NCI-H1436 treated with DMSO at 0.1 percent for 48 hours (cell line): ENCODE measurements around the gene PPM1E.
"Not testable (repeated sequence)": the region's sequence is repeated elsewhere in the genome, so short reads cannot be mapped to it uniquely, and the experiment has no call there.

Experiments
- DNase-seq: peaks from one replicate; lab custom pipeline; 2025; lab: John Stamatoyannopoulos, UW

The PPM1E gene

DNA sequence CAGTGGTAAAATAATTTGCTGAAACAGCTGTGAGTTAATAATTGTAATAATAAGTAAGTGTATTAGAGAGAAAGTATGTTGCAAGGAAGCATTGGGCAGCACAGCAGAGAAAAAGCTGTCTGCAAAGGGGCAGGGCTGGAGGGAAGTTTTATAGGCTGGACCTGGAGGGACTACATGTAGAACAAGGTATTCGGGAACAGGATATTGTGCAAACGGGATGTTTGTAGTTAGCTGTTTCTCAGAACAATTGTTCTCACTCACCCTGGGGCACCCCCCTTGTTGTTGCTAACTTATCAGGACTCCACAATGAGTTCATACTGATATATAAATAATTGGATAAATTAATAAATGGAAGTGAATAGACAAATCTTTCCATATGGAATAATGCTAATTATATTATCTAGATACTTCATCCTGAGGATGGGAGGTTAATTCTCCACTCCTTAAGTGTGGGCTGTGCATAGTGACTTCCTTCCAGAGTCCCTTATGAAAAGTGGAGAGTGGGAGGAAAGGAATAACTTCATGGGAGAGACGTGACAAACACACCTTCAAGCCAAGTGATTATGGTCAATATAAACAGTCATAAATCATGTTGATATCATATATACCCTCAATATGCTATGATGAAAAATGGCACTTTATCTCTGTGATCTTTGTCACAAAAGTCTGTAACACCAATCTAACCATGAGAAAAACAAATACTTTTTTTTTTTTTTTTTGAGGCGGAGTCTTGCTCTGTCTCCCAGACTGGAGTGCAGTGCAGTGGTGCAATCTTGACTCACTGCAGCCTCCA, 85.4 kb downstream of the PPM1E start:
- DNase-seq: no peak

DNA sequence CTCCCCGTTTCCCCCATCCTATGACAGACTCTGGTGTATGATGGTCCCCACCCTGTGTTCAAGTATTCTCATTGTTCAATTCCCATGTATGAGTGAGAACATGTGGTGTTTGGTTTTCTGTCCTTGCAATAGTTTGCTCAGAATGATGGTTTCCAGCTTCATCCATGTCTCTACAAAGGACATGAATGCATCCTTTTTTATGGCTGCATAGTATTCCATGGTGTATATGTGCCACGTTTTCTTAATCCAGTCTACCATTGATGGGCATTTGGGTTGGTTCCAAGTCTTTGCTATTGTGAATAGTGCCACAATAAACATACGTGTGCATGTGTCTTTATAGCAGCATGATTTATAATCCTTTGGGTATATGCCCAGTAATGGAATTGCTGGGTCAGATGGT, 90.8 kb downstream of the PPM1E start:
- DNase-seq: not testable (repeated sequence)

DNA sequence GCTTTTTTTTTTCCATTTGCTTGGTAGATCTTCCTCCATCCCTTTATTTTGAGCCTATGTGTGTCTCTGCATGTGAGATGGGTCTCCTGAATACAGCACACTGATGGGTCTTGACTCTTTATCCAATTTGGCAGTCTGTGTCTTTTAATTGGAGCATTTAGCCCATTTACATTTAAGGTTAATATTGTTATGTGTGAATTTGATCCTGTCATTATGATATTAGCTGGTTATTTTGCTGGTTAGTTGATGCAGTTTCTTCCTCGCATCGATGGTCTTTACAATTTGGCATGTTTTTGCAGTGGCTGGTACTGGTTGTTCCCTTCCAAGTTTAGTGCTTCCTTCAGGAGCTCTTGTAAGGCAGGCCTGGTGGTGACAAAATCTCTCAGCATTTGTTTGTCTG, 94.5 kb downstream of the PPM1E start:
- DNase-seq: not testable (repeated sequence)

DNA sequence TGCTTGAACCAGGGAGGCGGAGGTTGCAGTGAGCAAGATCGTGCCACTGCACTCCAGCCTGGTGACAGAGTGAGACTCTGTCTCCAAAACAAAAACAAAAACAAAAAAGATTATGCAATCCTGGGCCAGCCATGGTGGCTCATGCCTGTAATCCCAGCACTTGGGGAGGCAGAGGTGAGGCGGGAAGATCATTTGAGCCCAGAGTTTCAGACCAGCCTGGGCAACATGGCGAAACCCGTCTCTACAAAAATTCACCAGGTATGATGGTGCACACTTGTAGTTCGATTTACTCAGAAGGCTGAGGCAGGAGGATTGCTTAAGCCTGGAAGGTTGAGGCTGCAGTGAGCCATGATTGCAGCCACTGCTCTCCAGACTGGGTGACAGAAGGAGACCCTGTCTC, 109.6 kb downstream of the PPM1E start:
- no peak for DNase-seq

DNA sequence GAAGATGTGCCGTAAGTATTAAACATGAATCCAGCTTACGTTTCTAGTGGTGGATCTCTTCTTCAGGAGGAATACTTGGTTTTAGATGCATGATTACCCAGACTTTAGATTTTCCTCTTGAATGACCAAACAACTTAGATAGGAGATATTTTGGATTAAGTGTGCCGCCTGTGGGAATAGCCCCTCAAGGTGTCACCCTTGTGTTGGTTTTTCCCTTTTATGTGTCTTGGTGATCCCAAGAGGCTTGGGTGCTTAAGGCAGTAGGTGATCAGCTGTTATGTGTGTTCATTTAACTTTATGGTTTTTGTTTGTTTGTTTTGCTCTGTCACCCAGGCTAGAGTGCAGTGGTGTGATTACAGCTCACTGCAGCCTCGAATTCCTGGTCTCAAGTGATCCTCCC, 115.1 kb downstream of the PPM1E start:
- no peak for DNase-seq

DNA sequence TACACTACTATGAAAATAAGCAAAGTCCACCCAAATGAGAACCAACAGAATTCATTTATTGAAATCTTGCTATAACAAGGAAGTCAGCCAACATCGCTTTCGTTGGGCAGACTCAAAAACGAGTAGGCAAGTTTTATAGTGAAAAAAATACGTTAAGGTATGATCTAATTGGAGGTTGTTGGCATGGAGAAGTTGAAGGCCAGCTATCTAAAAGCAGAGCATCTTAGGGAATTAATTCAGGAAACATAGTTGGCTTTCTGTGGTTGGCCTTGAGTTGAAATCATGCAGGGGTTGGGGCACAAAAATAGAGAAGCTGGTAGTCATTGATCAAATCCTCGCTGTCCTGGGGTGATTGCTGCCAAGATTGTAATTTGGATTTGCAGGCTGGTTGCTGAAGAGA, 118.3 kb downstream of the PPM1E start:
- no peak for DNase-seq

DNA sequence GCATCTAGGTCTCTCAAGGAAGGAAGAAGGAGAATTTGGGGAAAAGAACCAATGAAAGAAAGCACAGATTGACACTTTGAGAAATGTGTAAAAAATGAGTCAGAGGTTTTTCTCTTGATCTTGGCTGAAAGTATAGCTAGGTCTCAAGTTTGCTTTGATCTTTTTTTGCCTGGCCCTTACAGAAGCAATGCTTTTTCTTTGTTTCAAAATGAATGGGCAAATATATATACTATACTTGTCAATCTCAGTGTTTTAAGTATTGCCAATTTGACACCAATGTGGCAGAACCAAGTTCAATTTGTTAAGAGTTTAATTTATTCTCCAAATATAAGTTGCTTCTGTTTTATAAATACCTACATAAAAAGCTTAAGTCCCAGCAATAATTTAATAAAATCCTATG, 119.6 kb downstream of the PPM1E start:
- no peak for DNase-seq

DNA sequence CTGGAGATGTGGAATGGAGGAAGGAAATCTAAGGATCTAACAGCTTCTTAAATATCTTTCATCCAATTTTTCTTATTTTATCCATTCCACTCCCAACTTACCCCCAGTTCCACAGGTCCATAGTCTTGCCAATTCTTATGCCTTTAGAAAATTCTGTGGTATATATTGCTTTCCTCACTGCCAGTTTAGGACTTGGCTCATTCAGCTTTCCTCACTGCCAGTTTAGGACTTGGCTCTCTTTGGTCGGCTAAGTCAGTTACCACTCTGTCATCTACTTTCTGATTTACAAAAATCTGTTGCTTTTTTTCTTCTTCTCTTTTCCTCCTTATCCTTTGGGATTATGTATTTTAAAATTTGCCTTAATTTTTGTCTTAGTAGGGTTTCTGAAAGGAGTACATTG, 128.5 kb downstream of the PPM1E start:
- no peak for DNase-seq

DNA sequence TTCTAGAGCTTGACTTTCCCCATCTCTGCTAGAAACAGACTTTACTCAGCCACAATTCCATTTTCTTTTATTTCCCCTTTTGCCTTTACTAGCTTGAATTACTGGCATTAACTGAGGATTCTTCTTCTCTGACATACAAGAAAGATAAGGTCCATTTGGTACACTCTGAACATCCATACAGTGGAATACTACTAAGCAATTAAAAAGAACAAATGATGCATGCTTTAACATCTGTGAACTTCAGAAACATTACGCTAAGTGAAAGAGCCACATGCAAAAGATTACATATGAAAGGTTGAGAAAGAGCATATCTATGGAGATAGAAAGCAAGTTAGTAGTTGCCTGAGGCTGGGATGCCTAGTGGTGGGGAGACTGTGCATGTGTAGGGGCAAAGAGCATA, 130.9 kb downstream of the PPM1E start:
- no peak for DNase-seq

DNA sequence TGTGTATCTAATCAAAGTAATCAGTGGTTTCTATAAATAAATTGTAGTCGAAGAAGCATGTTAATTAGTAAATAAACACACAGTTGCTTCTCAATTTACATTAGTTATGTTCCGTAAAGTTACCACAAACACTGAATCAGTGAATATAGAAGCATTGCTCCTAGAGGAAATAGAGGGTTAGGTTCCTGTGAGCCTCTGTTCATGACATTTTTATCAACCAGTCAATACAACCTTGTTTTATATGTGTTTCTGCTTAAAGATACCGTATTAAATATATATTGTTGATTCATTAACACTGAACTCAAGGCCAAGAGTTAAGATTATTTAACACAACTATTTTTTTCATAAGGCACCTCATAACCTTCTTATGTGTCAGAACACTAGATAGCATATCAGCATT, 134.3 kb downstream of the PPM1E start:
- DNase-seq: no peak

DNA sequence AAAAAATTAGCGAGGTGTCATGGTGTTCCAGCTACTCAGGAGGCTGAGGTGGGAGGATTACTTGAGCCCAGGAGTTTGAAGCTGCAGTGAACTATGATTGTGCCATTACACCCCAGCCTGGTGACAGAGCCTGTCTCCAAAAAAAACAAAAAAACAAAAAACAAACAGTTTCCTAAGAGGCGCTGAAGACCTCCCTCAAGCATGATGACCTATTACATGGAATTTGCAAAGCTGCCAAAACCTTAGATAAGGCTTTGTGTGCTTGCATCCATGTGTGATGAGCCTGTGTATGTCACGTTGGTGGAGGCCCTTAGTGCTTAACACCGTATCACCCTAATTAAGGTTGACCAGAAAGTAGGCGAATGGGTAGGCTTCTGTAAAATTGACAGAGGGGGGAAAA, 143.5 kb downstream of the PPM1E start:
- no peak for DNase-seq

DNA sequence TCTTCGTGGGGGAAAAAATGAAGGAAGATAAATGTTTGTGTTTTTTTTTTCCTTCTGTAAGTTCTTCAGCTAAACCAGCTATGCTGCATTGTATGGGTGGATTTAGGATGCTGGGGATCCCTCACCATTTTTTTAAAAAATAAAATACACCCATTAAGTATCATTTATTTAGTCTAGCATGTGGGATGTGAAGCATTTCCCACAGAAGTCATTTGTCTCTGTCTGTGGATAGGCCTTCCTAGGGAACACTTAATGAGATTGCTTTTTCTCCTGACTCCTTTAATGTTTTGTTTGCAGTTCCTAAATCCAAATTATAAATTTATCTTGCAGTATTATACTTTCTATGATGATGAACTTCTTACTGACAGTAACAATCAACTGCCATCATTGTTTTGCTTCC, 146.7 kb downstream of the PPM1E start:
- DNase-seq: no peak

DNA sequence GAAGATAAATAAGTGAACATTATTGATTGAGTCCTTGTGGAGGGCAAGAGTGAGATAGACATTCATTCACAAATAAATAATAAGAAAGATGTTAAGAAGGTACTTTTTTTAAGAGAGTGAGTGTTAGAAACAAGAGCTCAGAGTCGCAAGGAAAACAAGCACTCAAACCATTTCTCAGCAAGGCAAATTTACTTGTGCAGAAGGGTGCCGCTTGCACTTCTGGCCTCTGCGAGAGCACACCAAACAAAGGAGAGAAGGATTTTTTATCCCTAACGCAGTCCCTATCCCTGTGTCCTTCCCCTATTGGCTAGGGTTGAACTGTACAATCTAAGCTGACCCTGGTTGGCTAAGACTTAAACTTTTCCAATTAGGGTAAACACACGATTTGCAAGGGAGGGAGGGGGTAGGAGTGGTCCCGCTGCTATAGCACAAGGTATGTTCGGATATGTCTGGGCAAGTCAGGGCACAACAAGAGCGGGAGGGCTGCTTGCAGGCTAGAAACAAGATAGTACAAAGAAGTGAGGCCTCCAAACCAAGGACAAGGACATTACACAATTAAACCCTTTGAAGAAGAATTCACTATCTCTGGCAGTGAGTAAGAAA, 156.2 kb downstream of the PPM1E start:
- no peak for DNase-seq

DNA sequence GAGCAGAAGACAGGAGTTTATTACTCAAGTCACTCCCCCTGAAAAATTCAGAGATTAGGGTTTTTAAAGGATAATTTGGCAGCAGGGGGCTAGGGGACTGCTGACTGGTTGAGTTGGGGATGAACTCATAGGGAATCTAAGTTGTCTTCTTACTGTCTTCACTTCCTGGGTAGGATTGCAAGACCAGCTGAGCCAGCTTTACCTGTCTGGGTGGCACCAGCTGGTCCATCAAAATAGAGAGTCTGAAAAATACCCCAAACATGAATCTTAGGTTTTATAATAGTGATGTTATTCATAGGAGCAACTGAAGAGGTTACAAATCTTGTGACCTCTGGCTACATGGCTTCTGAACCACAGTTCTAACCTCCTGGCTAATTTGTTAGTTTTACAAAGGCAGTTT, 157.9 kb downstream of the PPM1E start:
- DNase-seq: no peak

DNA sequence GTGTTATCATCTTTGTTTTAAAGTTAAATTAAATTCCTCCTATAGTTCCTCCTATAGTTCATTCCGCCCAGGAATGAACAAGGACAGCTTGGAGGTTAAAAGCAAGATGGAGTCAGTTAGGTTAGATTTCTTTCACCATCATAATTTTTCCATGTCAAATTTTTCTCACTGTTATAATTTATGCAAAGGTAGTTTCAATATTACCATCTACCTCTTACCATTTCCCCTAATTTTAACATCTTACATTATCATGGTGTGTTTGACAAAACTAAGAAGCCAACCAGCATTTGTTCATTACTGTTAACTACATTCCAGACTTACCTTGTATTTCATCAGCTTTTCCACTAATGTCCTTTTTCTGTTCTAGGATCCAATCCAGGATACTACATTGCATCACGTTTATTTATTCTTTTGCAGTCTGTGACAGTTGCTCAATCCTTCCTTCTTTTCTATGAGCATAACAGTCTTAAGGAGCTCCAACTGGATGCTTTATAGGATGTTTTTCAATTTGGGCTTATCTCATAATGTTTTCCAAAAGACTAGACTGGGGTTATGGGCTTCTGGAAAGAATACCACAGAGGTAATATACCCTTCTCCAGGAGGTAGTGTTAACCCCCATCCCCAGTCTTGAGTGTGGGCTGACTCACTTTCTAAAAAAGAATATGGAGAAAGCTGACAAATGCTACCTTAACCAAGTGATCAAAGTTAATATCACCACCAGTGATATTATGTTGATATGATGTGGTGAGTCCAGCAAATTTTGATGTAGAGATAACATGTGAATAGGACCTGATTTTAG, 158.5 kb downstream of the PPM1E start:
- no peak for DNase-seq

DNA sequence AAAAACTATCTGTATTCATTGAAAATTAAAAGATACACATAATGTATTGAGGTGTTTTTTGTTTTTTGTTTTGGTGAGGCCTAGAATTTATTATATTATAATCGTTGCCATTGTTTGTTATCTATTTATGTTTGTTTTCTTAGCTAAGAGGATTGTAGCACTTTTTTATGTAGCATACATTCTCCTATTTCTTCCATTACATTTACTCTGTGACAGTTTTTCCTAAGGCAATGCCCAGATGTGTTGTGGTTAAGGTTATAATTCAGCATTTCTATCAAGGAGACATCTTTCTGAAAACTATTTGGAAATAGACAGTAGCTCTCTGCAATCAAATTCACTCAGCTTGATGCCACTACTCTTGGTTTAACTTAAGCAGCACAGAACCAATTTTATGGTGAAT, 161.6 kb downstream of the PPM1E start:
- DNase-seq: no peak

DNA sequence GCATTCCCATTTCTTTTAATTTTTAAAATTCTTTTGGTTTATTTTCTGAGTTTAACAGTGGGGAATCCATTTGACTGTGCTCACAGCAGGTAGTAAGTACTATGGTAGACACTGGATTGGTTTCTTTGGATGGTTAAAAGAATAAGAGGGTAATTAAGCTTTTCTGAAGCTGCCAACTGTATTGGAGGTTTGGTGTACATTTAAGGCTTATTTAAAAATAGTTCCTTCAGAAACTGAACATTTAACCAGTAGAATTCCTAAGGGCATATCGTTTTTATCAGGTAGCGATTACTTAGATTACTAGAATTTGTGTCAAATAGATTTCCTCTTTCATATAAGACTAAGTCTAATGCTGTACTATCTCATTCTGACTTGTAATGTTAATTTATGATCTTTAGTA, 162.4 kb downstream of the PPM1E start:
- DNase-seq: no peak

DNA sequence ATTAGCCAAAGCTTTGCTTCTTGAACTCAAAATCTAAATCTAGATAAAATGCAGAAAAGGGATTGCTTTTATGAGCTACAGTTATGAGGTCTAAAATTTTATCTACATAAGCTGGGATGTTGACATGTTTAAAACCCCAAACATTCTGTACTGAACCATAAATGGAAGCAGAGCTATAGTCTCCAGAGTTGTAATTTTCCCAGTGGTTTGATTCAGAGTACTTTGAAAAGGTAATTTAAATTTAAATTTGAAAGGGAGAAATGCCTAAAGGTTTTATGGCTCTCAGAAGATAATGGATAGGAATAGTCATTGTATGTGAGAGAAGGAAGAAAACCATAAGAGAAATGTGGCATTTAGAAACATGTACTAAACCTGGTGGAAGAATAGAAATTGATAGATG, 163.2 kb downstream of the PPM1E start:
- no peak for DNase-seq

DNA sequence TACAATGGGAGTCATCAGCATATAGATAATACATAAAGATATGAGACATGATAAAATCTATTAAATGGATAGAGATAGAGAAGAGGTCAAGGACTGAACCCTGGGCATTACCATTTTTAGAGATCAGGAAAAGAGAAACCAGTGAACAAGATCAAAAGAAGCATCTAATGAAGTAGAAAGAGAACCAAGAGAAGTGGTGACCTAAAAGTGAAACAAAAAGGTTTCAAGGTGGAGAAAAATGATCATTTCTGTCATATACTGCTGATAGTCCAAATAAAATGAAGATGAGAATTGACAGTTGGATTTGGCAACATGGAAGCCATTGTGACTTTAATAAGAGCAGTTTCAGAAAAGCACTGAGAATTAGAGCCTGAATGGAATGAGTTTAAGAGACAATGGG, 165.1 kb downstream of the PPM1E start:
- DNase-seq: no peak

DNA sequence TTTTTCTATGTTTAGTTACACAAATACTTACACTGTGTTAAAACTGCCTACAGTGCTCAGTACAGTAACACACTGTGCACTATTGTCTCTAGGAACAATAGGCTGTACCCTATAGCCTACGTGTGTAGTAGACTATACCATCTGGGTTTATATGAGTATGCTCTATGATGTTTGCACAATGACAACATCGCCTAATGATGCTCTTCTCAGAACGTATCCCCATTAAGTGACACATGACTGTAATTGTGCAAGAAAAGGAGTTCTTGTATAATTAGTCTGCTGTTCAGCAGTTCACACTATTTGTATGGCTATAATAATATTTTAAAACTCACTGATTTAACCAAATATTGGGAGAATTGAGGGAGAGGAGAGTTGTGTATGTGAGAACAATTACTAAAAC, 177.3 kb downstream of the PPM1E start:
- DNase-seq: peak; percentile 11

DNA sequence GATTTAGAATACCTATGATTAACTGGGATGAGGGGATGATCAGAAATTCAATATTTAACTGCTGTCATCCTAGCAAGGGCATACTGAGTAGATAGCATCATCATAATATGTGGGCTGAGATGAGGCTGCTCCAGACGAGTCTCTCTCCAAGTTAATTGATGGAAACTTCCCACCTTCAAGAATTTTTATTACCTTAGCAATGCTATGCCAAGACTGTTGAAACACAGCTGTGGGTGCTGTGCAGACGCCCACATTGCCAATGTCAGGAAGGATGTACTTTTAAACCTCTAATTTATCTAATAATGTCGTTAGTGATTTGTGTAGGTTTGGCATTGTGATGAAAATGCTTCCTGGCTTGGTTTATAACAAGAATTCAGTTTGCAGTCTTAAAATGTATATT, 180.6 kb downstream of the PPM1E start:
- DNase-seq: no peak

DNA sequence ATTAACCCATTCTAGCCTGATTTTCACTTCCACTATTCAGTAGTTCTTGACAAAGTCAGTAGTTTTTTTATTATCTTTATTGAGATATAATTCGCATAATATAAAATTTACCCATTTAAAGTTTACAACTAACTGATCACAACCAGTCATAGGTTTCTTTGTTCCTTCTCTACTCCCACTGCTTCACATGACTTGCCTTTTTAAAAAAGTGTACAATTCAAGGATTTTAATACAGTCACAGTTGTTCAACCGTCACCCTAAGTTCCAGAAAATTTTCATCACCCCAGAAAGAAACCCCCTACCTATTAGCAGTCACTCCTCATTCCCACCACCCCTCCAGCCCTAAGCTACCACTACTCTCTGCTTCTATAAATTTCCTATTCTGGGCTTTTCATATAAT, 188.5 kb downstream of the PPM1E start:
- no peak for DNase-seq

DNA sequence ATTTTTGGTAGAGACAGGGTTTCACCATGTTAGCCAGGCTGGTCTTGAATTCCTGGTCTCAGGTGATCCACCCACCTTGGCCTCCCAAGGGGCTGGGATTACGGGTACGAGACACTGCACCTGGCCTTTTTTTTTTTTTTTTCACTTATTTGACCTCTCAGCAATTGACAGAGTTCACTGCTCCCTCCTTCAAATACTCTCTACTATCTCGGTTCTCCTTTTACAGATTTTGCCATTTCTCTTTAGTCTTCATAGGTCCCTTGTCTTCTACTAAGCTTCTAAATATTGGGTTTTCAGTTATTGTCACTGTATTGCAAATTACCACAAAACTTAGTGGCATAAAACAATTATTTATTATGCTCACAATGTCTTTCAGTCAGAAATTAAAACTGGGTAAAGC, 191.8 kb downstream of the PPM1E start:
- DNase-seq: no peak
